IPS-15b (cell line): Measurements from ENCODE around the gene DVL2.

Experiments used
- H3K27me3 ChIP-seq: one replicate; pipeline ENCODE4 v1.6.1; 2013; ENCODE audit warnings: low read length; ENCODE audit not compliant: control insufficient read depth, insufficient read depth
- H3K36me3 ChIP-seq: one replicate; pipeline ENCODE4 v1.6.1; 2013; ENCODE audit warnings: low read length; ENCODE audit not compliant: control insufficient read depth, insufficient read depth
- H3K4me1 ChIP-seq: one replicate; pipeline ENCODE4 v1.6.1; 2013; ENCODE audit warnings: mild to moderate bottlenecking, low read length; ENCODE audit not compliant: control insufficient read depth, insufficient read depth
- H3K4me3 ChIP-seq: one replicate; pipeline ENCODE4 v1.5.1; 2013; ENCODE audit warnings: low read depth, low read length
- H3K9ac ChIP-seq: one replicate; pipeline ENCODE4 v1.6.1; 2013; ENCODE audit warnings: low read depth, mild to moderate bottlenecking, low read length
- H3K9me3 ChIP-seq: one replicate; pipeline ENCODE4 v1.6.1; 2013; ENCODE audit warnings: mild to moderate bottlenecking, low read length; ENCODE audit not compliant: control insufficient read depth, insufficient read depth

The DVL2 gene

DNA sequence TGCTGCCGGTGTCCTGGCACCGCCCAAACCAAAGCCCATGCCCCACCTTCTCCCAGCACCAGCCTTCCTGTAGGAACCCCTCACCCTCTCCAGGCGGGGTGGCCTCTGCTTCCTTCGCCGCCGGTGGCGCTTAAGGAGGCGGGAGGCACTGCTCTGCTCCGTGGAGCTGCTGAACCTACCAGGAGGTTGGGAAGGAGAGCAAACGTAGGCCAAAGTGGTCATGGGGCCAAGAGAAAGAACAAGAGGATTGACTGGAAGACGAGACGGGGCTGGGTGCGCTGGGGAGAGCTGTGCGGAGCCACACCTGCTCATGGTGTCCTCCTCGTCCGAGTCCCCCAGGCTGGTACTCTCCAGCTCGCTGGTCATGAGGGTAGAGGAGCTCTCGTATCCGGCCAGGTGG lies 4.8 kb downstream of the DVL2 start:
- peaks cover 3% of the 10 kb centered on the region for H3K4me1 ChIP-seq
- H3K9ac ChIP-seq = no peak overlapping the region
- no peak overlapping the region for H3K4me3 ChIP-seq
- H3K9me3 ChIP-seq = no peaks in the 10 kb centered on the region
- no peaks in the 10 kb centered on the region for H3K27me3 ChIP-seq
- peaks cover 55% of the 10 kb centered on the region for H3K36me3 ChIP-seq

DNA sequence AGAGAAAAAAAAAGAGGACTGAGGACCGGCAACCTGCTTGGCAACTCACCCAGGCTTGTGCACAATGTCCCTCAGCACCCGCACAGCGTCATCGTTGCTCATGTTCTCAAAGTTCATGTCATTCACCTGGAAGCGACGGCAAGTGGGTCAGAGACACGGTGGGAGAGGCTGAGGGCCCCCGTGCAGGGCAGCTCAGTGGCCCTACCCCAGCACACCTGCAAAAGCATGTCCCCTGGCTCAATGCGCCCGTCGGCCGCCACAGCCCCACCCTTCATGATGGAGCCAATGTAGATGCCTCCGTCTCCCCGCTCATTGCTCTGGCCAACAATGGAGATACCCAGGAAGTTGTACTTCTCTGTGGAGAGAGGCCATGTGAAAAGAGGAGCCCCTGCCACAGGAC lies 5.4 kb downstream of the DVL2 start:
- no peaks in the 10 kb centered on the region for H3K27me3 ChIP-seq
- H3K9ac ChIP-seq = no peak overlapping the region
- H3K9me3 ChIP-seq = no peaks in the 10 kb centered on the region
- H3K36me3 ChIP-seq = peaks cover 60% of the 10 kb centered on the region
- no peak overlapping the region for H3K4me3 ChIP-seq
- H3K4me1 ChIP-seq = peaks cover 3% of the 10 kb centered on the region

DNA sequence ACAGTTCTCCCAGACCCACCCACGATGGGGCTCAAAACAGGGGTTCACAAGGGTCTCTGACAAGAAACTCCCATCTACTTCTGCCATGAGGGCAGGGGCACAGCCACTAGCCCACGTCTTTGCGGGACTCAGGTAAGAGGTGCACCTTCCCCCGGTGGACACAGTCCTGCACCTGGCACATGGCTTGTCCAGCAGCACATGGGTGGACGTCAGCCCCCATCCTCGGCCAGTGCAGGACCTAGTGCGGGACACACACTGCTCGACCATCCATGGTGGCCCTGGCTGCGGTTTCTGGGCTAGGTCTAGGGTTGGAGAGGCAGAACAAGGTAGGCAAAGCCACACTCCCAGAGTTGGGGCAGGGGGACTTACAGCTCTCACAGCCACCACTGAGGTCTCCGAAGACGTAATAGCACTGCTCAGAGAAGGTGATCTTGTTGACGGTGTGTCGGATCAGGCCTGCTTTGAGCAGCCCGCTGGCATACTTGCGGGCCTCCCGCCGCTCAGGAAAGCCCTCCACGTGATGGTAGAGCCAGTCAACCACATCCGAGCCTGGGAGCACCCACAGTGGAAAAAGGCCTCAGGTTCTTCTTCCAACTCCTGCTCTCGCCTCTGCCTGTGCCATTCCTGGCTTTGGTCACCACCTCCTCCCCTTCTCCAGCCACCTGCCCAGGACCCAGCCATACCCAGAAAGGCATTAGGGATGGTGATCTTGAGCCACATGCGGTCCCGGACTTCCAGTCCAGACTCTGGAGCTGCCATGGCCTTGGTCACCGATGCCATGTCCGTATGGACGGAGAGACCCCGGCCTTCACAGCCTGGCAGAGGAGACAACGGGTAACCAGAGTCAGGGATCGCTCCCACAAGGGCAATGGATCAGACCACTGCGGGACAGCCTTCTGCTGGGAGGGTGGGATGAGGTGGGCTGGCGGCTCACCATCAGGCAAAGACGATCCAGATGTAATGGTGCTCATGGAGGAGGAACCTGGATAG lies 7.3 kb downstream of the DVL2 start:
- Histone ChIP-seq H3K36me3 (peaks cover 78% of the 10 kb centered on the region), H3K4me1 (peaks cover under 1% of the 10 kb centered on the region), H3K9ac (no peak overlapping the region)

DNA sequence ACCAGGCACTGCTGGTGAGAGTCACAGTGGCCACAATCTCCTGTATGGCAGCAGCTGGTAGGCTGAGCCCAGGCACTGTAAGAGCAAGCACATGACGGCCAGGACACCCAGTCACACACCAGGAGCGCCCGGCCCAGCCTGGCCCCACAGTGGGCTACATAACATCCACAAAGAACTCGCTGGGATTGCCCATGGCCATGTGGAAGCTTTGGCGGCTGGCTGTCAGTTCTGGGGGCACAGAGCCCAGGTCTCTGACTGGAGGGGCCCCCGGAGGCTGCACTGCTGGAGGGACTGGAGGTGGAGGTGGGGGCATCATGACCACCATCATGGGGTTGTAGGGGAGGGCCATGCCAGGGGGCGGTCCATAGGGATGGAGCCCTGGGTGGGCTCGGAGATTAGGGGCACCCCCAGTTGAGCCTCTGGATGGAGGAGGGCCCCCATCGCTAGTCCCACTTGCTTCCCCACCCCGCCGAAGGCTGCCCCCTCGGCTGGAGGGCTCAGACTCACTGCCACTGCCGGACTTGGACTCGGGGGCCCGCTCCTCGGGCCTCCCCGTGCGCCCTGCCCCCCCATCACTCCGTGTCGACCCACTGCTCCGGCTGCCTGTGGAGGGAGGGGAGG lies 8.5 kb downstream of the DVL2 start:
- Histone ChIP-seq H3K27me3 (no peaks in the 10 kb centered on the region), H3K4me1 (no peaks in the 10 kb centered on the region), H3K4me3 (no peak overlapping the region), H3K36me3 (peaks cover 89% of the 10 kb centered on the region), H3K9ac (no peak overlapping the region), H3K9me3 (no peaks in the 10 kb centered on the region)

More for the DNA sequence above, 7.3 kb downstream of the DVL2 start:
- H3K9me3 ChIP-seq = no peaks in the 10 kb centered on the region
- H3K4me3 ChIP-seq = no peak overlapping the region
- H3K27me3 ChIP-seq = no peaks in the 10 kb centered on the region

DNA sequence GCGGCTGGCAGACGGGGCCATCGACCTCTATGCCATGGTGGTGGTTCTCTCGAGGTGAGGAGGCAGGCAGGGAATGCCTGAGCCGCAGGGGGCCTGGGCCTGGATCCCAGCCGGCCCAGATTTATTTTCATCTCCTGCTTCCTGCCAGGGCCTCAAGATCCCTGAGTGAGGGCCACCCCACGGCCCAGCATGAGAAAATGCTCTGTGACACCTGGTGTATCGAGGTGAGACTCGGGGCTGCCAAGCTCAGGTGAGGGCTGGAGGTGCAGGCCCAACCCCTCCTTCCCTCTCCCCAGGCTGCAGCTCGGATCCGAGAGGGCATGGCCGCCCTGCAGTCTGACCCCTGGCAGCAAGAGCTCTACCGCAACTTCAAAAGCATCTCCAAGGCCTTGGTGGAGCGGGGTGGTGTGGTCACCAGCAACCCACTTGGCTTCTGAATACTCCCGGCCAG lies 9.6 kb downstream of the DVL2 start:
- no peaks in the 10 kb centered on the region for H3K27me3 ChIP-seq
- H3K4me1 ChIP-seq = no peaks in the 10 kb centered on the region
- no peak overlapping the region for H3K9ac ChIP-seq
- peaks cover 79% of the 10 kb centered on the region for H3K36me3 ChIP-seq
- no peak overlapping the region for H3K4me3 ChIP-seq
- H3K9me3 ChIP-seq = no peaks in the 10 kb centered on the region

DNA sequence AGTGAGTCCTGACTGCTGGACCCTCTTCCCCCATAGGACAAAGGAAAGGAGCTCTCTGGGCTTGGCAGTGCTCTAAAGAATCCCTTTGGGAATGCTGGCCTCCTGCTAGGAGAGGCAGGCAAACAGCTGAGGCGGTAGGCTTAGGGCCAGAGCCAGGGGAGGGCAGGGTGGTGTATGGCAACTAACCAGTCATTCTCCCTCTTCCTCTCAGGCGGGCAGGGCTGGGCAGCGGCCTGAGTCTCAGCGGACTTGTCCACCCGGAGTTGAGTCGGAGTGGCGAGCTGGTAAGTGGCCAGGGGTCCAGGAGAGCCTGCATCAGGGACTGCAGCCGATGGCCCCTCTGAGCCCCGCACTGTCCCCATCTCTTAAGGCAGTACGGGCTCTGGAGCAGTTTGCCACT lies 10.2 kb downstream of the DVL2 start:
- Histone ChIP-seq H3K9me3 (no peaks in the 10 kb centered on the region), H3K36me3 (peaks cover 75% of the 10 kb centered on the region), H3K4me3 (no peak overlapping the region), H3K9ac (no peak overlapping the region), H3K4me1 (peaks cover under 1% of the 10 kb centered on the region), H3K27me3 (no peaks in the 10 kb centered on the region)

DNA sequence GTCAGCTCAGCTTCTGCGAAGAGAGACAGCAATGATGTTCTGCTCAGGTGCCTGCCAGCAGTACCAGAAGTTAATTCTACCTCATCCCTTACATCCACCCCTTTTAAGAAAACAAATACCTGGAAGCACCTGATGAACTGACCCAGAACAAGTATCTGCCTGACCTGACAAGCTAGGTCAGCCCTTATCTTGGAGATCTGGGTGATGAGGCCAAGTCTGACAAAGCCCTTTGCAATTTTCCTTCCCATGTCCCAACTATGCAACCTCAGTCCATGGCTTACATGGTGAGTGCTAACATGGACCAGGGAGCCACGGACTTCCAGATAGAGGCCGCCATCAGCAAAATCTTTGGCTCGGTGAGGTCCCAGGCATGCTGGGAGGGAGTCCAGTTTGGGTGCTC lies 10.9 kb downstream of the DVL2 start:
- Histone ChIP-seq H3K4me3 (no peak overlapping the region), H3K27me3 (no peaks in the 10 kb centered on the region), H3K36me3 (peaks cover 69% of the 10 kb centered on the region), H3K9ac (no peak overlapping the region), H3K9me3 (no peaks in the 10 kb centered on the region), H3K4me1 (peaks cover 3% of the 10 kb centered on the region)

DNA sequence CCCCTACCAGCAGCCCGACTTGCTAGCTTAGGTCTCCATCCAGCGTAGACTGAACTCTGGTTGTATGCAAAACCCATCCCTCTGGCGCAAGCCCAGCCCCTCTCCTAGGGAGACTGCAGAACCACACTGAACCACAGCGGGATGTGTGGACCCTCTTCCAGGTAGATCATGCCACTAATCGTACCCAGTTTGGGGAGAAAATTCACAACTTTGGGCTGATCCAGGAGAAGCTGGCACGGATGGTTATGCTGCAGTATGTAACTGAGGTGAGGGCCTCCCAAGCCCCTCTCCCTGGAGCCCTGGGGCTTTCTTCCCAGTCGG lies 11.4 kb downstream of the DVL2 start:
- H3K36me3 ChIP-seq = peaks cover 65% of the 10 kb centered on the region

DNA sequence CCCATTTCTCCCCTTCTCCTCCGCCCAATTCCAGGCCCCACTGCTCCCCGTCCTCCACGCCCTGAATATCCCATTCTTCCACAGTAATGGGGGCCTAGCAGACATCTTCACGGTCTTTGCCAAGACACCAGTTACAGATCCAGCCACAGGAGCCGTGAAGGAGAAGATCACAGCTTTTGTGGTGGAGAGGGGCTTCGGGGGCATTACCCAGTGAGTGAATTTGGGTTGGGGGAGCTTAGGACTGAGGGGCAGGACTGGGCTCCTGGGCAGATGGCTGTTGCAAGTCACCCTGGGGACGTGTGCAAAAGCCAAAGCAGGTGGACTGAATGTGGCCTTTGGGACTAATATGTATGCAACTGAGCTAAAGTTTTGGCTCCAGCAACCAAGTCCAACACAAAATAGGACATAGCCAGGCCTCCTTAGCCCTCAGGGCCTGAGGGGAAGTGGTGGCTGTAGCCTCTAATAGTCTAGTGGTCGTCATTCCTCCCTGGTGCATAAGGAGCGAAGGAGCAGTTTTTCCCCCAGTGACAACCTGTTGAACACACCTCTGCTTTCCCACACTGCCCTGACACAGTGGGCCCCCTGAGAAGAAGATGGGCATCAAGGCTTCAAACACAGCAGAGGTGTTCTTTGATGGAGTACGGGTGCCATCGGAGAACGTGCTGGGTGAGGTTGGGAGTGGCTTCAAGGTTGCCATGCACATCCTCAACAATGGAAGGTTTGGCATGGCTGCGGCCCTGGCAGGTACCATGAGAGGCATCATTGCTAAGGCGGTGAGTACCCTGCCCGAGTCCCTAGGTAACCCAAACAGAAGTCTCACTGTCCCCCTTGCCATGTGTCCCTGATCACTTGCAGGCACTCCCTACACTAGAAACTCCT lies 12.0 kb downstream of the DVL2 start:
- Histone ChIP-seq H3K4me3 (no peak overlapping the region), H3K27me3 (no peaks in the 10 kb centered on the region), H3K36me3 (peaks cover 59% of the 10 kb centered on the region), H3K9ac (no peak overlapping the region), H3K9me3 (no peaks in the 10 kb centered on the region), H3K4me1 (peaks cover 6% of the 10 kb centered on the region)

More for the DNA sequence above, 11.4 kb downstream of the DVL2 start:
- Histone ChIP-seq H3K27me3 (no peaks in the 10 kb centered on the region), H3K4me3 (no peak overlapping the region), H3K9me3 (no peaks in the 10 kb centered on the region), H3K9ac (no peak overlapping the region), H3K4me1 (peaks cover 6% of the 10 kb centered on the region)

DNA sequence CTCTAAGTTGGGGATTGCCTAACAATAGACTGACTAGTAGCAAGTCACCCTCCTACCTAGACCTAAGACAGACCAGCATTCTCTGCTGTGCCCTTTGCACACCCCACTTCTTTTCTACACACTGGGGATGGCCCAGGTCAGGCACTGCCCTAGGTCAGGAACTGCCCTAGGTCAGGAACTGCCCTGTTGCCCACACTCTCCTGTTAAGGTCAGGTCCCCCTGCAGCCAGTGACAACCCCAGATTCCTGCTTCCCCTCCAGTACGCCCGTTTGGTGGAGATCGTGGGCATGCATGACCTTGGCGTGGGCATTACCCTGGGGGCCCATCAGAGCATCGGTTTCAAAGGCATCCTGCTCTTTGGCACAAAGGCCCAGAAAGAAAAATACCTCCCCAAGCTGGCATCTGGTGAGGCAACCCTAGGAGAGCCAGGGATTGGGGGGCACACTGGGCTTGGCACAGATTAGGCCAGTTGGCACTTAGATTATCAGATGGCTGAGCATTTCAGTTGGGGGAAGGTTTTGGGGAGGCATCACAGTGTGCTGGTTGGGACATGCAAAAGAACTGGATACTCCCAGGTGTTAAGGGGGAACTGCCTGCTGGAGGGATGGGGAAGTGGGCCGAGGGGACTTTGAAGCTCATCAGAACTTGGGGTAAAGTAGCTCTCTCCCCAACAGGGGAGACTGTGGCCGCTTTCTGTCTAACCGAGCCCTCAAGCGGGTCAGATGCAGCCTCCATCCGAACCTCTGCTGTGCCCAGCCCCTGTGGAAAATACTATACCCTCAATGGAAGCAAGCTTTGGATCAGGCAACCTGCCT lies 12.8 kb downstream of the DVL2 start:
- Histone ChIP-seq H3K36me3 (peaks cover 50% of the 10 kb centered on the region), H3K9ac (no peak overlapping the region), H3K4me1 (peaks cover 6% of the 10 kb centered on the region), H3K27me3 (no peaks in the 10 kb centered on the region), H3K4me3 (no peak overlapping the region), H3K9me3 (no peaks in the 10 kb centered on the region)
